Measurements from ENCODE around the gene CLTCL1. TPM values are rescaled to one million over a fixed set of nuclear protein-coding genes. Genes with fewer than 3 reads are reported as not detected.

CLTCL1 gene
- total RNA-seq, 2 donors from 2014 or later: 19.1 to 29.7 TPM

DNA sequence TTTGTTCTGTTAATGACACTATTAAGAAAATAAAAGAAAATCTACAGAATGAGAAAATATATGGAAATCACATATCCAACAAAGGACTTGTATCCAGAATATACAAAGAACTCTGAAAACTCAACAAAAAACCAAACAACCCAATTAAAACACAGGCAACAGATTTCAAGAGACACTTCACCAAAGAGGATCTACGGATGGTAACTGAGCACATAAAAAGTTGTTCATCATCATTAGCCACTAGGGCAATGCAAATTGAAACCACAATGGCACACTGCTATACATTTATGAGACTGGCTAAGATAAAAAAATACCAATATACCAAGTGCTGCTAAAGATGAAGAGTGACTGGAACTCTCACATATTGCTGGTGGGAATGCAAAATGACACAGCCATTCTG lies 78.5 kb downstream of the CLTCL1 start:
- TF ChIP-seq, protein P1, sequence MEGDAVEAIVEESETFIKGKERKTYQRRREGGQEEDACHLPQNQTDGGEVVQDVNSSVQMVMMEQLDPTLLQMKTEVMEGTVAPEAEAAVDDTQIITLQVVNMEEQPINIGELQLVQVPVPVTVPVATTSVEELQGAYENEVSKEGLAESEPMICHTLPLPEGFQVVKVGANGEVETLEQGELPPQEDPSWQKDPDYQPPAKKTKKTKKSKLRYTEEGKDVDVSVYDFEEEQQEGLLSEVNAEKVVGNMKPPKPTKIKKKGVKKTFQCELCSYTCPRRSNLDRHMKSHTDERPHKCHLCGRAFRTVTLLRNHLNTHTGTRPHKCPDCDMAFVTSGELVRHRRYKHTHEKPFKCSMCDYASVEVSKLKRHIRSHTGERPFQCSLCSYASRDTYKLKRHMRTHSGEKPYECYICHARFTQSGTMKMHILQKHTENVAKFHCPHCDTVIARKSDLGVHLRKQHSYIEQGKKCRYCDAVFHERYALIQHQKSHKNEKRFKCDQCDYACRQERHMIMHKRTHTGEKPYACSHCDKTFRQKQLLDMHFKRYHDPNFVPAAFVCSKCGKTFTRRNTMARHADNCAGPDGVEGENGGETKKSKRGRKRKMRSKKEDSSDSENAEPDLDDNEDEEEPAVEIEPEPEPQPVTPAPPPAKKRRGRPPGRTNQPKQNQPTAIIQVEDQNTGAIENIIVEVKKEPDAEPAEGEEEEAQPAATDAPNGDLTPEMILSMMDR (IDR thresholded peaks at IDR 0.05): no peak
- no peaks in the 10 kb centered on the region for H3K9me3 ChIP-seq
- no peak overlapping the region for H3K4me3 ChIP-seq
- H3K27ac ChIP-seq: no peak overlapping the region
- no peaks in the 10 kb centered on the region for H3K4me1 ChIP-seq
- H3K36me3 ChIP-seq: peaks cover 41% of the 10 kb centered on the region
- DNase-seq (ENCODE audit: low spot score): no peak
- H3K27me3 ChIP-seq: no peaks in the 10 kb centered on the region

DNA sequence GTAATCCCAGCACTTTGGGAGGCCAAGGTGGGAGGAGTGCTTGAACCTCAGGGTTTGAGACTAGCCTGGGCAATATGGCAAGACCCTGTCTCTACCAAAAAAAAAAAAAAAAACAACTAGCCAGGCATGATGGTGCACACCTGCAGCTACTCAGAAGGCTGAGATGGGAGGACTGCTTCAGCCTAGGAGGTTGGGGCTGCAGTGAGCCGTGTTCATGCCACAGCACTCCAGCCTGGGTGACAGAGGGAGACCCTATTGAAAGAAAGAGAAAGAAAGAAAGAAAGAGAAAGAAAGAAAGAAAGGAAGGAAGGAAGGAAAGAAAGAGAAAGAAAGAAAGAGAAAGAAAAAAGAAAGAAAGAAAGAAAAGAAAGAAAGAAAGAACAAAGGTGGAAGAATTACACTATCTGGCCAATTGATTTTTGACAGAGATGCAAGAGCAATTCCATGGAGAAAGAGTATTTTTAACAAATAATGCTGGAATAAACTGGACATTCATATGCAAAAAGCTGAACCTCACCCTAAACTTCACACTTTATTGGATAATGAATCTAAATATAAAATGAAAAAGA lies 79.1 kb downstream of the CLTCL1 start:
- no peaks in the 10 kb centered on the region for H3K27me3 ChIP-seq
- no peak overlapping the region for H3K27ac ChIP-seq
- TF ChIP-seq, protein P1 (IDR thresholded peaks at IDR 0.05): no peak
- DNase-seq (ENCODE audit: low spot score): no peak
- peaks cover 47% of the 10 kb centered on the region for H3K36me3 ChIP-seq
- H3K9me3 ChIP-seq: no peaks in the 10 kb centered on the region
- no peak overlapping the region for H3K4me3 ChIP-seq
- no peaks in the 10 kb centered on the region for H3K4me1 ChIP-seq

DNA sequence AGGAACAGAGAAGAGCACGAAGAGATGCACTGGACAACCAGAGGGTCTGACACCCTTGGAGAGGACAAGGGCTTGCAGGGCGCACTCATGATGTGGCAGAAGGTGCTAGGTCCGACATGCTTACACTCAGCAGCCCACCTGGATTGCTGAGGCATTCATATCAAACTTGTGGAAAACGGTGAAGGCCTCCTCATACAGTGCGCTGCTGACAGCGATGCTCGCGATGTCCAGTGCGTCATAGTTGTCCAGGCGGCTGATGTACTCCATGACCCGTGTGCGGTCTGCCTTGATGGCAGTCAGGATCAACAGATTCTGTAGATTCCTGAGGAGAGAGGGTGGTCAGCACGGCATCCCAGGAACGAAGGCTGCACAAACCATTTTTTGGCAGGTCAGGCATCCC lies 81.3 kb downstream of the CLTCL1 start:
- Histone ChIP-seq H3K4me1 (no peaks in the 10 kb centered on the region), H3K9me3 (no peaks in the 10 kb centered on the region), H3K27ac (no peak overlapping the region), H3K27me3 (no peaks in the 10 kb centered on the region), H3K36me3 (peaks cover 45% of the 10 kb centered on the region), H3K4me3 (no peak overlapping the region)
- TF ChIP-seq, protein P1 (IDR thresholded peaks at IDR 0.05): no peak
- DNase-seq (ENCODE audit: low spot score): no peak

DNA sequence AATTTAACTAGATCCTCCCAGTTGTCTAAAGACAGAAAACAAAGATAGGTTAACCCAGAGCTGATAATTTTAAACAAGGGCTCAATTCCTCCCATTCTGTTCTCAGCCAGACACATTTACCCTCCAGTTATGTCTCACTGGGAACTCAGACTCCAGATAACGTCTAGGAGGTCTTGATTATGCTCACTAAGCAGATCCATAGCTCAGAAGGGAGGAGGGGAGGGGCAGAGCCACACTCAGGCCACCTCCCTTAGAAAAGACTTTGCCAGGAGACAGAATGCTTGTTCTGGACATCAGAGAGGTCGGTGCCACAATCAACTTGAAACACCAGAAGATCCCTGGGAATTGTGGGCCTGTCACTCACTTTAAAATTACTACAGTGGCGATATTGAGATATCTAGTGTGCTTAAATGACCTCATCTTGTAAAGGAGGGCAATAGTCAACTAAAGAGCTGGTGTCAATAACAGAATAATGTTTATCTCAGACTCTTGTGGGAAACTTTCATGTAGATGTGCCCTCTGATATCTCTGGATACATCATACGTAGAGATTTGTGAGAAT lies 83.2 kb downstream of the CLTCL1 start:
- Histone ChIP-seq H3K27ac (no peak overlapping the region), H3K4me3 (no peak overlapping the region), H3K36me3 (peaks cover 39% of the 10 kb centered on the region), H3K4me1 (peaks cover 0 to 4% of the 10 kb centered on the region in 2 donors), H3K9me3 (no peaks in the 10 kb centered on the region), H3K27me3 (no peaks in the 10 kb centered on the region)
- DNase-seq (ENCODE audit: low spot score): no peak
- TF ChIP-seq, protein P1 (IDR thresholded peaks at IDR 0.05): no peak

DNA sequence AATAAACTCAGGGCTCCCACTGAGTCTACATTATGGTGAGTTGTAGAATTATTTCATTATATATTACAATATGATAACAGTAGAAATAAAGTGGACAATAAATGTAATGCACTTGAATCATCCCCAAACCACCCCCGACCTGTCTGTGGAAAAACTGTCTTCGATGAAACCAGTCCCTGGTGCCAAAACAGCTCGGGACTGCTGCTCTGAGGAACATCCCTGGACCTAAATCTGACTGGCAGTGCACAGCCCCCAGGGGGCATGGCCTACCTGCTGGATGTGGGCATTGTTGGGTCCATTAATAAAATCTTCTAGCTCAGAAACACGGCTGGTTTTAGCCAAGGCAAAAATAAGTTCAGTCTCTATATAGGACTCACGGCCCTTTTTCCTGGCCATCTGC lies 83.6 kb downstream of the CLTCL1 start:
- Histone ChIP-seq H3K4me3 (no peak overlapping the region), H3K36me3 (peaks cover 39% of the 10 kb centered on the region), H3K27ac (no peak overlapping the region), H3K27me3 (no peaks in the 10 kb centered on the region), H3K4me1 (peaks cover 0 to 4% of the 10 kb centered on the region in 2 donors), H3K9me3 (no peaks in the 10 kb centered on the region)
- TF ChIP-seq, protein P1 (IDR thresholded peaks at IDR 0.05): no peak
- DNase-seq (ENCODE audit: low spot score): no peak

DNA sequence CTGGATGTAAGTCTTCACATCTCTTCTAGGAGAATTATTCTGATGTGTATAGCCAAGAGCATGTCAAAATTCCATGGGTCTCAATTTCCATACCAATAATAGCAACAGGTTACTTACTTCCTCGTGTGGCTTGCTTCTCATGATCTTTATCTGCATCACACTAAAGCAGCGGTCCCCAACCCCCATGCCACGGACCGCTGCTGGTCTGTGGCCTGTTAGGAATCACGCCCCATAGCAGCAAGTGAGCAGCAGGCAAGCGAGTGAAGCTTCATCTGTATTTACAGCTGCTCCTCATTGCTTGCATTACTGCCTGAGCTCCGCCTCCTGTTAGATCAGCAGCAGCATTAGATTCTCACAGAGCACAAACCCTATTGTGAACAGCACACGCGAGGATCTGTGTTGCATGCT lies 84.1 kb downstream of the CLTCL1 start:
- H3K4me3 ChIP-seq: no peak overlapping the region
- no peak overlapping the region for H3K27ac ChIP-seq
- H3K9me3 ChIP-seq: no peaks in the 10 kb centered on the region
- peaks cover 39% of the 10 kb centered on the region for H3K36me3 ChIP-seq
- peaks cover 0 to 4% of the 10 kb centered on the region in 2 donors for H3K4me1 ChIP-seq
- no peak for DNase-seq (ENCODE audit: low spot score)
- H3K27me3 ChIP-seq: no peaks in the 10 kb centered on the region
- TF ChIP-seq, protein P1 (IDR thresholded peaks at IDR 0.05): no peak
